SK-N-SH (cell line): ENCODE data around the gene OR51A4. TPM values are rescaled to one million over a fixed set of nuclear protein-coding genes. Genes with fewer than 3 reads are reported as not detected.

Source experiments
- CTCF ChIA-PET: fragments of 300-600, 350-600 bp; formaldehyde crosslinking; extraction: SDS; loops from one replicate; lab custom pipeline; 2021; lab: Yijun Ruan, JAX
- POLR2A ChIA-PET: fragments of 350-600 bp; sonication (Branson Sonifier 250); formaldehyde crosslinking; extraction: SDS; loops from one replicate; lab custom pipeline; 2020; ENCODE audit warnings: antibody characterized with exemption, inconsistent platforms; lab: Yijun Ruan, JAX
- DNase-seq: peaks from one replicate; pipeline ENCODE4 v3.0.0; 2012
- H2AFZ ChIP-seq: fragments of 200-600 bp; sonication (generic); 2 replicates; pipeline ENCODE4 v1.8.1; 2016; ENCODE audit warnings: antibody characterized with exemption, mild to moderate bottlenecking, low read depth
- H3F3A ChIP-seq: fragments of 200-600 bp; sonication (generic); replicated peaks from 2 replicates; pipeline ENCODE3; 2016; ENCODE audit warnings: antibody characterized with exemption, mild to moderate bottlenecking; ENCODE audit not compliant: insufficient read depth
- H3K27ac ChIP-seq, 2 experiments: fragments of 200-500 bp in 1 of 2; fragments of 200-600 bp in 1 of 2; sonication (Bioruptor generic) in 1 of 2; sonication (generic), shearing (Covaris generic) in 1 of 2; 2 replicates each; pipeline versions ENCODE4 v1.5.1 to v1.6.1; 2014 to 2016; ENCODE audit warnings: low read depth in 2 of 2, inconsistent platforms in 1 of 2, low read length in 1 of 2, mild to moderate bottlenecking in 1 of 2, mixed read lengths in 1 of 2
- H3K27me3 ChIP-seq: fragments of 200-600 bp; sonication (generic), shearing (Covaris generic); 2 replicates; pipeline ENCODE4 v1.6.1; 2016; ENCODE audit warnings: mixed run types; ENCODE audit not compliant: insufficient read depth
- H3K36me3 ChIP-seq, 2 experiments: fragments of 200-500 bp in 1 of 2; fragments of 200-600 bp in 1 of 2; sonication (Bioruptor generic) in 1 of 2; sonication (generic) in 1 of 2; replicated peaks in 1 of 2; 2 replicates each; pipeline versions ENCODE3 to v1.5.1; 2014 to 2016; ENCODE audit warnings: low read length in 1 of 2, mild to moderate bottlenecking in 1 of 2; ENCODE audit not compliant: insufficient read depth in 2 of 2, control insufficient read depth in 1 of 2
- H3K4me1 ChIP-seq, 2 experiments: fragments of 200-500 bp in 1 of 2; fragments of 200-600 bp in 1 of 2; sonication (Bioruptor generic) in 1 of 2; sonication (generic), shearing (Covaris generic) in 1 of 2; 2 replicates each; pipeline versions ENCODE4 v1.5.1 to v1.6.1; 2014 to 2016; ENCODE audit warnings: low read depth in 1 of 2, low read length in 1 of 2, mixed run types in 1 of 2; ENCODE audit not compliant: insufficient read depth in 2 of 2, control insufficient read depth in 1 of 2
- H3K4me2 ChIP-seq: fragments of 200-600 bp; sonication (generic), shearing (Covaris generic); 2 replicates; pipeline ENCODE4 v1.6.1; 2017; ENCODE audit warnings: mixed run types
- H3K4me3 ChIP-seq, 2 experiments: fragments of 200-500 bp in 1 of 2; fragments of 200-600 bp in 1 of 2; sonication (Bioruptor generic) in 1 of 2; sonication (generic), shearing (Covaris generic) in 1 of 2; 2 replicates each; pipeline versions ENCODE4 v1.5.1 to v1.8.1; 2014 to 2016; ENCODE audit warnings: low read depth in 2 of 2, inconsistent platforms in 1 of 2, low read length in 1 of 2, mild to moderate bottlenecking in 1 of 2, mixed read lengths in 1 of 2, moderate library complexity in 1 of 2
- H3K79me2 ChIP-seq: fragments of 200-600 bp; sonication (generic); 2 replicates; pipeline ENCODE4 v1.8.1; 2017; ENCODE audit warnings: mild to moderate bottlenecking; ENCODE audit not compliant: insufficient read depth
- H3K9ac ChIP-seq: fragments of 200-600 bp; sonication (generic); 2 replicates; pipeline ENCODE4 v1.6.1; 2017; ENCODE audit warnings: mixed run types
- H3K9me2 ChIP-seq: fragments of 200-600 bp; sonication (generic); 2 replicates; pipeline ENCODE4 v1.6.1; 2017; ENCODE audit warnings: mixed run types
- H3K9me3 ChIP-seq: fragments of 200-600 bp; sonication (generic); 2 replicates; pipeline ENCODE4 v1.6.1; 2017; ENCODE audit warnings: mixed run types, mild to moderate bottlenecking, moderate library complexity
- H4K20me1 ChIP-seq: fragments of 200-600 bp; sonication (generic); 2 replicates; pipeline ENCODE4 v1.6.1; 2017; ENCODE audit warnings: mild to moderate bottlenecking, mixed run types; ENCODE audit not compliant: insufficient read depth
- ELF1 ChIP-seq: IDR thresholded peaks from 2 replicates; pipeline ENCODE4 v1.4.0; 2012
- EZH2phosphoT487 ChIP-seq: fragments of 200-600 bp; sonication (generic); IDR thresholded peaks from 2 replicates; pipeline ENCODE4 v1.6.1; 2017; ENCODE audit warnings: low read depth, mixed run types, mild to moderate bottlenecking, antibody characterized with exemption, moderate library complexity, borderline replicate concordance
- FOSL2 ChIP-seq: IDR thresholded peaks from 2 replicates; pipeline ENCODE4 v1.4.0; 2012; ENCODE audit warnings: low read depth, mild to moderate bottlenecking, moderate library complexity, borderline replicate concordance
- FOXM1 ChIP-seq: IDR thresholded peaks from 2 replicates; pipeline ENCODE4 v1.4.0; 2012; ENCODE audit warnings: low read depth, mild to moderate bottlenecking
- GABPA ChIP-seq: IDR thresholded peaks from 2 replicates; pipeline ENCODE4 v1.4.0; 2012; ENCODE audit warnings: low read depth, mild to moderate bottlenecking
- GATA2 ChIP-seq: sonication (generic); formaldehyde crosslinking; IDR thresholded peaks from 2 replicates; pipeline ENCODE4 v1.5.0; 2020; ENCODE audit warnings: mild to moderate bottlenecking, missing genetic modification reagents
- JUND ChIP-seq: IDR thresholded peaks from 2 replicates; pipeline ENCODE4 v1.4.0; 2012
- NRF1 ChIP-seq: IDR thresholded peaks from 2 replicates; pipeline ENCODE4 v1.6.1; 2012; ENCODE audit warnings: low read depth, mild to moderate bottlenecking, low read length
- POLR2AphosphoS5 ChIP-seq: IDR thresholded peaks from 2 replicates; pipeline ENCODE4 v1.6.1; 2012; ENCODE audit warnings: low read depth, low read length
- RCOR1 ChIP-seq: fragments of 150-350 bp; IDR thresholded peaks from 2 replicates; pipeline ENCODE4 v1.6.1; 2017; ENCODE audit warnings: antibody characterized with exemption, low read length
- RXRA ChIP-seq: IDR thresholded peaks from 2 replicates; pipeline ENCODE4 v1.4.0; 2012; ENCODE audit warnings: low read depth, mild to moderate bottlenecking, borderline replicate concordance
- TCF12 ChIP-seq: IDR thresholded peaks from 2 replicates; pipeline ENCODE4 v1.4.0; 2012
- USF1 ChIP-seq: IDR thresholded peaks from 2 replicates; pipeline ENCODE4 v1.4.0; 2012; ENCODE audit warnings: low read depth, borderline replicate concordance
- YY1 ChIP-seq: IDR thresholded peaks from 2 replicates; pipeline ENCODE4 v1.4.0; 2012; ENCODE audit warnings: low read depth, mild to moderate bottlenecking
- polyA plus RNA-seq, 3 experiments: library from polyadenylated mRNA; depleted of rRNA; stranded (reverse); fragments of >200 nt; gene quantifications; 2 replicates each; pipeline ENCODE4 v1.2.3, GENCODE V29; 2012
- TF ChIP-seq, protein P1 (sequence below): fragments of 150-350 bp; IDR thresholded peaks from 2 replicates; pipeline ENCODE4 v1.6.1; 2017; ENCODE audit warnings: antibody characterized with exemption, low read length, low read depth, borderline replicate concordance
- TF ChIP-seq, protein P2 (sequence below): fragments of 200-600 bp; sonication (generic); IDR thresholded peaks from 2 replicates; pipeline ENCODE4 v1.6.1; 2017; ENCODE audit warnings: antibody characterized with exemption, mild to moderate bottlenecking, moderate library complexity

The OR51A4 gene
- polyA plus RNA-seq, 1 of the 3 experiments (the other 2 are of a cell fraction), result not detected

DNA sequence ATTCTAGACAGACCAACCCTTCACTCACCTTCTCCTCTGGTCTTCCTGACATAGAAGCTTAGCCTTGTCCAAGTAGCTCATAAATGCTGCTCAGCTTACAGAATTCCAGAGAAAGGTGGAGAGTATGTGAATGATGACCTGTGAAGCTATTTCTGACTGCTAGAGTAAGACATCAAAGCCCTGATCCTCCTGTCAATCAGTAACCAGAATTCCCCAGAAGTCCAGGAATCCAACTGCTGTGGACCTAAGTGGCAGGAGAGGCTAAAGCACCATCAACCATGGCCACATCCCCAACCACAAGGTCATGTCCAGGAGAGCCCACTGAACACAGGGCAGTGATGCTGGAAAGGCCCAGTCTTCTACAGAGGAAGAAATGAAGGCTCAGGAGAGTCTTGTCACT, 30.8 kb downstream of the OR51A4 start:
- no peaks in the 10 kb centered on the region; the same call in 1 of the 2 replicates for H3K27me3 ChIP-seq
- H3F3A ChIP-seq, result no peaks in the 10 kb centered on the region
- no peak overlapping the region for H3K27ac ChIP-seq
- no peak overlapping the region for H3K4me2 ChIP-seq
- ChIA-PET CTCF (no interaction called here), POLR2A (no interaction called here)
- TF ChIP-seq NRF1 (no peak), USF1 (no peak), EZH2phosphoT487 (no peak), ELF1 (no peak), JUND (no peak), TCF12 (no peak), GABPA (no peak), RCOR1 (no peak), FOXM1 (no peak)
- TF ChIP-seq, protein P1, sequence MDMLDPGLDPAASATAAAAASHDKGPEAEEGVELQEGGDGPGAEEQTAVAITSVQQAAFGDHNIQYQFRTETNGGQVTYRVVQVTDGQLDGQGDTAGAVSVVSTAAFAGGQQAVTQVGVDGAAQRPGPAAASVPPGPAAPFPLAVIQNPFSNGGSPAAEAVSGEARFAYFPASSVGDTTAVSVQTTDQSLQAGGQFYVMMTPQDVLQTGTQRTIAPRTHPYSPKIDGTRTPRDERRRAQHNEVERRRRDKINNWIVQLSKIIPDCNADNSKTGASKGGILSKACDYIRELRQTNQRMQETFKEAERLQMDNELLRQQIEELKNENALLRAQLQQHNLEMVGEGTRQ, result no peak
- TF ChIP-seq, protein P2, sequence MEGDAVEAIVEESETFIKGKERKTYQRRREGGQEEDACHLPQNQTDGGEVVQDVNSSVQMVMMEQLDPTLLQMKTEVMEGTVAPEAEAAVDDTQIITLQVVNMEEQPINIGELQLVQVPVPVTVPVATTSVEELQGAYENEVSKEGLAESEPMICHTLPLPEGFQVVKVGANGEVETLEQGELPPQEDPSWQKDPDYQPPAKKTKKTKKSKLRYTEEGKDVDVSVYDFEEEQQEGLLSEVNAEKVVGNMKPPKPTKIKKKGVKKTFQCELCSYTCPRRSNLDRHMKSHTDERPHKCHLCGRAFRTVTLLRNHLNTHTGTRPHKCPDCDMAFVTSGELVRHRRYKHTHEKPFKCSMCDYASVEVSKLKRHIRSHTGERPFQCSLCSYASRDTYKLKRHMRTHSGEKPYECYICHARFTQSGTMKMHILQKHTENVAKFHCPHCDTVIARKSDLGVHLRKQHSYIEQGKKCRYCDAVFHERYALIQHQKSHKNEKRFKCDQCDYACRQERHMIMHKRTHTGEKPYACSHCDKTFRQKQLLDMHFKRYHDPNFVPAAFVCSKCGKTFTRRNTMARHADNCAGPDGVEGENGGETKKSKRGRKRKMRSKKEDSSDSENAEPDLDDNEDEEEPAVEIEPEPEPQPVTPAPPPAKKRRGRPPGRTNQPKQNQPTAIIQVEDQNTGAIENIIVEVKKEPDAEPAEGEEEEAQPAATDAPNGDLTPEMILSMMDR, result no peak
- H4K20me1 ChIP-seq, result no peaks in the 10 kb centered on the region
- no peaks in the 10 kb centered on the region for H3K9me3 ChIP-seq
- H3K79me2 ChIP-seq, result no peaks in the 10 kb centered on the region
- H3K4me3 ChIP-seq, result no peak overlapping the region
- no peaks in the 10 kb centered on the region for H3K36me3 ChIP-seq
- no peaks in the 10 kb centered on the region for H3K9me2 ChIP-seq
- no peak overlapping the region for H3K9ac ChIP-seq
- no peak for DNase-seq
- H2AFZ ChIP-seq, result no peak overlapping the region
- H3K4me1 ChIP-seq, result no peaks in the 10 kb centered on the region

- DNase-seq, result no peak
- CTCF ChIA-PET, result no interaction called here
- H3K27ac ChIP-seq, result no peak within 1 kb of the TSS
- H3K27me3 ChIP-seq, result no peaks in the 10 kb centered on the region
- H3K4me3 ChIP-seq, result no peak within 1 kb of the TSS
- H3K9me3 ChIP-seq, result no peaks in the 10 kb centered on the region
- H3K9ac ChIP-seq, result no peak within 1 kb of the TSS
- POLR2A ChIA-PET, result no interaction called here
- no peak within 1 kb of the TSS for H2AFZ ChIP-seq
- H3F3A ChIP-seq, result no peaks in the 10 kb centered on the region
- H3K4me1 ChIP-seq, result no peaks in the 10 kb centered on the region
- H3K4me2 ChIP-seq, result no peak within 1 kb of the TSS
- H4K20me1 ChIP-seq, result no peaks in the 10 kb centered on the region
- no peaks in the 10 kb centered on the region for H3K36me3 ChIP-seq
- H3K79me2 ChIP-seq, result no peaks in the 10 kb centered on the region
- TF ChIP-seq POLR2AphosphoS5 (no peak), JUND (no peak), FOSL2 (no peak), TCF12 (no peak), RXRA (no peak), GATA2 (no peak), NRF1 (no peak), YY1 (no peak)
- TF ChIP-seq, all 33 proteins: peak for 0
- H3K9me2 ChIP-seq, result no peaks in the 10 kb centered on the region
These were observed 43.9 kb downstream of the OR51A4 start, which contains the start of gene OR51A7 for GRCh38 chr11:4903484-4903883. OR51A7 (plus strand) TSS chr11:4903783; CDS start chr11:4907370, 3,587 bp downstream.

Other genes with a start within 250 kb of the OR51A4 start
- 0.03 TPM in 1 of 2 replicates, not detected in the other for gene OR51E2, start 249.8 kb downstream of the OR51A4 start, polyA plus RNA-seq (2012; rRNA removed)
- not detected in 2 replicates for gene MMP26, start 242.8 kb downstream of the OR51A4 start, polyA plus RNA-seq (2012; rRNA removed)
- gene OR51F1, start 177.7 kb downstream of the OR51A4 start, polyA plus RNA-seq (2012; rRNA removed), result not detected in 2 replicates
- gene OR52R1, start 143.2 kb downstream of the OR51A4 start, polyA plus RNA-seq (2012; rRNA removed), result not detected in 2 replicates
- gene OR51F2, start 126.3 kb downstream of the OR51A4 start, polyA plus RNA-seq (2012; rRNA removed), result not detected in 2 replicates
- not detected in 2 replicates for gene OR51S1, start 98.4 kb downstream of the OR51A4 start, polyA plus RNA-seq (2012; rRNA removed)
- not detected in 2 replicates for gene OR51T1, start 65.7 kb downstream of the OR51A4 start, polyA plus RNA-seq (2012; rRNA removed)
- gene OR51A7, start 43.8 kb downstream of the OR51A4 start, polyA plus RNA-seq (2012; rRNA removed), result not detected in 2 replicates
- not detected in 2 replicates for gene OR51G2, start 28.3 kb downstream of the OR51A4 start, polyA plus RNA-seq (2012; rRNA removed)
- gene OR51G1, start 23.3 kb downstream of the OR51A4 start, polyA plus RNA-seq (2012; rRNA removed), result not detected in 2 replicates
- not detected in 2 replicates for gene OR51A2, start 8.1 kb upstream of the OR51A4 start, polyA plus RNA-seq (2012; rRNA removed)
- not detected in 2 replicates for gene OR51L1, start 47.2 kb upstream of the OR51A4 start, polyA plus RNA-seq (2012; rRNA removed)
- not detected in 2 replicates for gene OR52J3, start 98.9 kb upstream of the OR51A4 start, polyA plus RNA-seq (2012; rRNA removed)
- not detected in 2 replicates for gene OR52E2, start 112.0 kb upstream of the OR51A4 start, polyA plus RNA-seq (2012; rRNA removed)
- gene OR52E1, start 122.0 kb upstream of the OR51A4 start, polyA plus RNA-seq (2012; rRNA removed), result not detected in 2 replicates
- not detected in 2 replicates for gene OR52A5, start 190.8 kb upstream of the OR51A4 start, polyA plus RNA-seq (2012; rRNA removed)
- not detected in 2 replicates for gene OR52A1, start 207.2 kb upstream of the OR51A4 start, polyA plus RNA-seq (2012; rRNA removed)